Neutrophil (primary cell): ENCODE results near the gene B4GALT1.
"Not testable (repeated sequence)": the region's sequence is repeated elsewhere in the genome, so short reads cannot be mapped to it uniquely, and the experiment has no call there.

ENCODE experiments used
- H3K27ac ChIP-seq: fragments of 200-600 bp; sonication (generic); 2 replicates; pipeline ENCODE4 v1.5.1; 2016; ENCODE audit warnings: mild to moderate bottlenecking, moderate library complexity
- H3K27me3 ChIP-seq: fragments of 200-600 bp; sonication (generic); 2 replicates; pipeline ENCODE4 v1.6.0; 2016; ENCODE audit warnings: mild to moderate bottlenecking
- H3K36me3 ChIP-seq: fragments of 200-600 bp; sonication (generic); 2 replicates; pipeline ENCODE4 v1.5.1; 2017
- H3K4me1 ChIP-seq, 2 experiments: fragments of 200-600 bp in 1 of 2; sonication (generic) in 1 of 2; 1 replicate in 1 of 2; 2 replicates in 1 of 2; pipeline versions ENCODE4 v1.5.1 to v1.6.1; 2013 to 2016; ENCODE audit warnings: low read depth in 1 of 2, low read length in 1 of 2, mild to moderate bottlenecking in 1 of 2, moderate library complexity in 1 of 2; ENCODE audit not compliant: control insufficient read depth in 1 of 2, insufficient read depth in 1 of 2
- H3K4me3 ChIP-seq, 2 experiments: fragments of 200-600 bp in 1 of 2; sonication (generic) in 1 of 2; 1 replicate in 1 of 2; 2 replicates in 1 of 2; pipeline ENCODE4 v1.5.1; 2013 to 2016; ENCODE audit warnings: low read depth in 1 of 2, low read length in 1 of 2, mild to moderate bottlenecking in 1 of 2, moderate library complexity in 1 of 2
- H3K9me3 ChIP-seq: fragments of 200-600 bp; sonication (generic); 2 replicates; pipeline ENCODE4 v1.5.1; 2016
- CTCF ChIP-seq: fragments of 200-600 bp; sonication (generic); IDR thresholded peaks from 2 replicates; pipeline ENCODE4 v1.5.1; 2016; ENCODE audit warnings: antibody characterized with exemption

Gene B4GALT1

GRCh38 chr9:33163433-33164137 is 3.6 kb downstream of the B4GALT1 start:
- H3K4me3 ChIP-seq, result peak overlapping the region in 1 of 2 experiments; percentile 95
- TF ChIP-seq CTCF, result no peak
- no peaks in the 10 kb centered on the region for H3K36me3 ChIP-seq
- no peaks in the 10 kb centered on the region for H3K9me3 ChIP-seq
- H3K4me1 ChIP-seq, result peaks cover 87 to 88% of the 10 kb centered on the region in 2 experiments
- peak overlapping the region; percentile 99 for H3K27ac ChIP-seq
- no peaks in the 10 kb centered on the region for H3K27me3 ChIP-seq

- TF ChIP-seq CTCF, result no peak
- H3K4me1 ChIP-seq, result peaks cover 87 to 88% of the 10 kb centered on the region in 2 experiments
- H3K27ac ChIP-seq, result peak overlapping the region; percentile 99
- H3K9me3 ChIP-seq, result no peaks in the 10 kb centered on the region
- peak overlapping the region in 1 of 2 experiments; percentile 26 for H3K4me3 ChIP-seq
- H3K36me3 ChIP-seq, result no peaks in the 10 kb centered on the region
- no peaks in the 10 kb centered on the region for H3K27me3 ChIP-seq
Measured at GRCh38 chr9:33162721-33163311, 4.3 kb downstream of the B4GALT1 start.

GRCh38 chr9:33161589-33162132 is 5.5 kb downstream of the B4GALT1 start:
- Histone ChIP-seq H3K4me1 (peaks cover 95 to 96% of the 10 kb centered on the region in 2 experiments), H3K27ac (peak overlapping the region; percentile 99), H3K4me3 (peak overlapping the region in 1 of 2 experiments; percentile 13), H3K9me3 (no peaks in the 10 kb centered on the region), H3K27me3 (no peaks in the 10 kb centered on the region), H3K36me3 (no peaks in the 10 kb centered on the region)
- no peak for TF ChIP-seq CTCF

- Histone ChIP-seq H3K27me3 (no peaks in the 10 kb centered on the region), H3K4me1 (peaks cover 100% of the 10 kb centered on the region in 2 experiments), H3K27ac (peak overlapping the region; percentile 99), H3K9me3 (no peaks in the 10 kb centered on the region), H3K36me3 (no peaks in the 10 kb centered on the region), H3K4me3 (peak overlapping the region in 1 of 2 experiments; percentile 13)
- TF ChIP-seq CTCF, result no peak
Measured at GRCh38 chr9:33161011-33161588, 6.0 kb downstream of the B4GALT1 start.

GRCh38 chr9:33160446-33160845 is 6.7 kb downstream of the B4GALT1 start:
- not testable (repeated sequence) for H3K36me3 ChIP-seq, H3K27me3 ChIP-seq, H3K9me3 ChIP-seq
- peaks cover 100% of the 10 kb centered on the region in 2 experiments for H3K4me1 ChIP-seq
- H3K4me3 ChIP-seq, result peak overlapping the region; percentile 43
- H3K27ac ChIP-seq, result peak overlapping the region; percentile 99

GRCh38 chr9:33159777-33160127 is 7.4 kb downstream of the B4GALT1 start:
- Histone ChIP-seq H3K9me3 (no peaks in the 10 kb centered on the region), H3K4me3 (peak overlapping the region; percentile 43), H3K27ac (peak overlapping the region; percentile 99), H3K36me3 (no peaks in the 10 kb centered on the region), H3K4me1 (peaks cover 100% of the 10 kb centered on the region in 2 experiments), H3K27me3 (no peaks in the 10 kb centered on the region)
- TF ChIP-seq CTCF, result no peak
